Loucy (cell line): Measurements from ENCODE around the gene GTF2IRD1.
"Not testable (repeated sequence)": the region's sequence is repeated elsewhere in the genome, so short reads cannot be mapped to it uniquely, and the experiment has no call there.

Experiments
- H2AFZ ChIP-seq: fragments of 200-600 bp; sonication (generic); 2 replicates; pipeline ENCODE4 v1.6.0; 2016; ENCODE audit warnings: antibody characterized with exemption, mild to moderate bottlenecking, low read length, moderate library complexity
- H3F3A ChIP-seq: fragments of 200-600 bp; 2 replicates; pipeline ENCODE4 v1.6.0; 2016; ENCODE audit warnings: antibody characterized with exemption, low read depth, mild to moderate bottlenecking
- H3K27me3 ChIP-seq: fragments of 200-600 bp; sonication (generic); 2 replicates; pipeline ENCODE4 v1.6.1; 2014; ENCODE audit warnings: low read length, mild to moderate bottlenecking; ENCODE audit not compliant: insufficient read depth, poor library complexity, severe bottlenecking
- H3K36me3 ChIP-seq: fragments of 200-600 bp; sonication (generic); 2 replicates; pipeline ENCODE4 v1.6.1; 2016; ENCODE audit warnings: low read length; ENCODE audit not compliant: insufficient read depth
- H3K4me1 ChIP-seq: fragments of 200-600 bp; sonication (generic); 2 replicates; pipeline ENCODE4 v1.5.1; 2014; ENCODE audit warnings: low read length, mild to moderate bottlenecking; ENCODE audit not compliant: insufficient read depth, poor library complexity, severe bottlenecking
- H3K4me2 ChIP-seq: fragments of 200-600 bp; sonication (generic); 2 replicates; pipeline ENCODE4 v1.6.0; 2014; ENCODE audit warnings: antibody characterized with exemption, low read length, low read depth, mild to moderate bottlenecking; ENCODE audit not compliant: poor library complexity, severe bottlenecking
- H3K4me3 ChIP-seq: fragments of 200-600 bp; sonication (generic); 2 replicates; pipeline ENCODE4 v1.5.1; 2014; ENCODE audit warnings: low read length, mild to moderate bottlenecking, mixed read lengths; ENCODE audit not compliant: poor library complexity, severe bottlenecking
- H3K79me2 ChIP-seq: fragments of 200-600 bp; sonication (generic); 2 replicates; pipeline ENCODE4 v1.6.1; 2014; ENCODE audit warnings: low read length; ENCODE audit not compliant: insufficient read depth
- H3K9ac ChIP-seq: fragments of 200-600 bp; sonication (generic); 2 replicates; pipeline ENCODE4 v1.6.0; 2014; ENCODE audit warnings: mild to moderate bottlenecking, low read depth, low read length, moderate library complexity; ENCODE audit not compliant: poor library complexity, severe bottlenecking
- H3K9me2 ChIP-seq: fragments of 200-600 bp; sonication (generic); replicated peaks from 2 replicates; pipeline ENCODE4 v1.6.1; 2016; ENCODE audit warnings: low read depth, low read length, mixed read lengths
- H3K9me3 ChIP-seq: fragments of 200-600 bp; sonication (generic); 2 replicates; pipeline ENCODE4 v1.6.1; 2014; ENCODE audit warnings: mild to moderate bottlenecking, antibody characterized with exemption, low read length, low read depth; ENCODE audit not compliant: insufficient read depth
- H4K20me1 ChIP-seq: fragments of 200-600 bp; sonication (generic); 2 replicates; pipeline ENCODE4 v1.6.0; 2014; ENCODE audit warnings: antibody characterized with exemption, low read length, mild to moderate bottlenecking; ENCODE audit not compliant: insufficient read depth, poor library complexity, severe bottlenecking
- EZH2phosphoT487 ChIP-seq: fragments of 200-600 bp; IDR thresholded peaks from 2 replicates; pipeline ENCODE4 v1.6.1; 2018; ENCODE audit warnings: antibody characterized with exemption, mild to moderate bottlenecking, moderate library complexity, borderline replicate concordance
- TF ChIP-seq, protein P1 (sequence below): fragments of 200-600 bp; sonication (generic); conservative IDR thresholded peaks from 2 replicates; pipeline ENCODE4 v1.5.1; 2014; ENCODE audit warnings: mild to moderate bottlenecking, antibody characterized with exemption, low read length

GTF2IRD1 gene

DNA sequence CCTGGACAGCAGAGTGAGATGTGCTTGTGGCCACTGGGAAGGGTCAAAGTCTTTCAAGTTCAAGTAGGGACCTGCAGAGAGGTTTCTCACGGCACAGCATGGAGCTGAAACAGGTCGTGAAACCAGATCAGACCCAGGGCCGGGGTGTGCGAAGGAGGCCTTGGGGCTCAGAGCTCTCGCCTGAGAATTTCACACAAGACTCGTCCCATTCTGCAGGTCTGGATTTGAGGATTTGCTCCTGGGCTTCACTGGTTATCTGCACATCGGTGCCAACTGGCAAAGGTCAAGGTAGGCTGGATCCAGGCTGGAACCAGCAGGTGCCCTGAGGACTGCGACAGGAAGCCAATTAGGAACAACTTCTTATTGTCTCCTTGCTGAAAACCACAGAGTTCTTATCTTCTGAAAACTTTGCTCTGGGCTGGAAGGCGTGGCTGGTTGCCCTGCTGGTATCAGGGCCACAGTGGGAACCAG lies 179.8 kb downstream of the GTF2IRD1 start:
- no peak overlapping the region for H3K4me2 ChIP-seq

DNA sequence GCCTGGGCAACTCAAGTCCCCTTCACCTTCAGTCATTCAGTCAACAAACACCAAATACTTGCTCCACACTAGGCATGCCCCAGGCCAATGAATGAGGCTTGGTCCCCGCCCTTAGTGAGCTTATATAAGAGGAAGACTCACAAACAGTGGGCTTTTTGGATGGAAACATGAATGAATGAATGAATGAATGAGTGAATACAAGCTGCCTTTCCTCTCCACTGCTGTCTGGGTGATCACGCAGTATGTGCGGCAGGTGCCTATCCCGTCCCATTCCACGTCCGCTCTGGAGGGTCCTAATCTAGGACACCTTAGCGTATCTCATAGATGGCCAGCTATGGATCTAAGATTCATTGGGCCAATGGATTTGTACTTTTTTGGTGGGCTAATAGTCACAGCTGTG lies 184.0 kb downstream of the GTF2IRD1 start:
- Histone ChIP-seq H3K9me2 (no peaks in the 10 kb centered on the region), H3K9ac (no peak overlapping the region), H3K4me3 (no peak overlapping the region), H3F3A (no peaks in the 10 kb centered on the region), H3K9me3 (no peaks in the 10 kb centered on the region), H4K20me1 (no peaks in the 10 kb centered on the region), H3K4me1 (no peaks in the 10 kb centered on the region), H3K27me3 (no peaks in the 10 kb centered on the region), H3K36me3 (no peaks in the 10 kb centered on the region), H3K4me2 (no peak overlapping the region), H2AFZ (no peak overlapping the region), H3K79me2 (no peaks in the 10 kb centered on the region)
- TF ChIP-seq EZH2phosphoT487 = no peak
- TF ChIP-seq, protein P1, sequence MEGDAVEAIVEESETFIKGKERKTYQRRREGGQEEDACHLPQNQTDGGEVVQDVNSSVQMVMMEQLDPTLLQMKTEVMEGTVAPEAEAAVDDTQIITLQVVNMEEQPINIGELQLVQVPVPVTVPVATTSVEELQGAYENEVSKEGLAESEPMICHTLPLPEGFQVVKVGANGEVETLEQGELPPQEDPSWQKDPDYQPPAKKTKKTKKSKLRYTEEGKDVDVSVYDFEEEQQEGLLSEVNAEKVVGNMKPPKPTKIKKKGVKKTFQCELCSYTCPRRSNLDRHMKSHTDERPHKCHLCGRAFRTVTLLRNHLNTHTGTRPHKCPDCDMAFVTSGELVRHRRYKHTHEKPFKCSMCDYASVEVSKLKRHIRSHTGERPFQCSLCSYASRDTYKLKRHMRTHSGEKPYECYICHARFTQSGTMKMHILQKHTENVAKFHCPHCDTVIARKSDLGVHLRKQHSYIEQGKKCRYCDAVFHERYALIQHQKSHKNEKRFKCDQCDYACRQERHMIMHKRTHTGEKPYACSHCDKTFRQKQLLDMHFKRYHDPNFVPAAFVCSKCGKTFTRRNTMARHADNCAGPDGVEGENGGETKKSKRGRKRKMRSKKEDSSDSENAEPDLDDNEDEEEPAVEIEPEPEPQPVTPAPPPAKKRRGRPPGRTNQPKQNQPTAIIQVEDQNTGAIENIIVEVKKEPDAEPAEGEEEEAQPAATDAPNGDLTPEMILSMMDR = no peak

More for the DNA sequence above, 179.8 kb downstream of the GTF2IRD1 start:
- Histone ChIP-seq H3K9me3 (no peaks in the 10 kb centered on the region), H3K27me3 (no peaks in the 10 kb centered on the region), H3K4me1 (no peaks in the 10 kb centered on the region), H3K9ac (no peak overlapping the region), H3K79me2 (no peaks in the 10 kb centered on the region), H3F3A (no peaks in the 10 kb centered on the region), H3K36me3 (no peaks in the 10 kb centered on the region), H3K9me2 (no peaks in the 10 kb centered on the region), H2AFZ (no peak overlapping the region), H4K20me1 (no peaks in the 10 kb centered on the region), H3K4me3 (no peak overlapping the region)
- TF ChIP-seq, protein P1 = no peak
- no peak for TF ChIP-seq EZH2phosphoT487

DNA sequence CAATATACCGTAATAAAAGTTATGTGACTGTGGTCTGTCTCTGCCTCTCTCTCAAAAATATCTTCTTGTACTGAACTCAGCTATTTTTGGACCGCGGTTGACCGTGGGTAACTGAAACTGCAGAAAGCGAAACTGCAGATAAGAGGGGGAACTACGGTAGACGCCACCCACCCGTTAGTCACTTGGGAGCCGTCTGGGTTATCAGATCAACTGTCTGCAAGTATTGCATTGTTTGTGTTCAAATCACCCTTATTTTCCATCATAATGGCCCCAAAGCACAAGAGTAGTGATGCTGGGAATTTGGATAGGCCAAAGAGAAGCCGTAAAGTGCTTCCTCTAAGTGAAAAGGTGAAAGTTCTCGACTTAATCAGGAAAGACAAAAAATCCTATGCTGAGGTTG lies 196.3 kb downstream of the GTF2IRD1 start:
- not testable (repeated sequence) for H3K36me3 ChIP-seq, H4K20me1 ChIP-seq, H3K9me3 ChIP-seq, H3K9me2 ChIP-seq, H3F3A ChIP-seq, H3K27me3 ChIP-seq
- peak overlapping the region; percentile 87 for H3K4me2 ChIP-seq
- peak overlapping the region; percentile 77 for H2AFZ ChIP-seq
- H3K79me2 ChIP-seq = peaks cover 14% of the 10 kb centered on the region; the same call in 1 of the 2 replicates
- H3K9ac ChIP-seq = peak overlapping the region; percentile 66
- H3K4me3 ChIP-seq = peak overlapping the region; percentile 69
- H3K4me1 ChIP-seq = peaks cover 26% of the 10 kb centered on the region

GRCh38 chr7:74650493-74651132 lies 196.9 kb downstream of the GTF2IRD1 start:
- Histone ChIP-seq H3K79me2 (peaks cover 19% of the 10 kb centered on the region; the same call in 1 of the 2 replicates), H3K4me1 (peaks cover 31% of the 10 kb centered on the region), H3K9ac (peak overlapping the region; percentile 66), H3K4me3 (peak overlapping the region; percentile 69), H2AFZ (0 out of 2 replicates have a peak overlapping the region, but pooled peaks have one; percentile 77), H3K4me2 (peak overlapping the region; percentile 87)
- H3K9me2 ChIP-seq, H4K20me1 ChIP-seq, H3K9me3 ChIP-seq, H3K36me3 ChIP-seq, H3F3A ChIP-seq, H3K27me3 ChIP-seq: not testable (repeated sequence)

GRCh38 chr7:74651133-74651504 lies 197.4 kb downstream of the GTF2IRD1 start:
- peak overlapping the region; percentile 66 for H3K9ac ChIP-seq
- peak overlapping the region; percentile 69 for H3K4me3 ChIP-seq
- H2AFZ ChIP-seq, H3K9me2 ChIP-seq, H3K9me3 ChIP-seq, H3F3A ChIP-seq, H4K20me1 ChIP-seq, H3K36me3 ChIP-seq, H3K27me3 ChIP-seq: not testable (repeated sequence)
- peak overlapping the region; percentile 87 for H3K4me2 ChIP-seq
- peaks cover 19% of the 10 kb centered on the region; the same call in 1 of the 2 replicates for H3K79me2 ChIP-seq
- peaks cover 36% of the 10 kb centered on the region for H3K4me1 ChIP-seq
